WTC11 (cell line): ENCODE measurements around the gene SLC16A10.

Source experiments
- ATF3 ChIP-seq: sonication (generic); formaldehyde crosslinking; conservative IDR thresholded peaks from 2 replicates; pipeline ENCODE4 v1.8.1; 2022; ENCODE audit warnings: mild to moderate bottlenecking, missing genetic modification reagents
- ZNF416 ChIP-seq: fragments of 250-450 bp; sonication (Bioruptor Pico); IDR thresholded peaks from 2 replicates; pipeline ENCODE4 v1.9.0; 2021; ENCODE audit warnings: mild to moderate bottlenecking, inconsistent platforms
- TF ChIP-seq, protein P1 (sequence below): fragments of 200-600 bp; IDR thresholded peaks from 2 replicates; pipeline ENCODE4 v1.8.0; 2022; ENCODE audit warnings: antibody characterized with exemption

DNA sequence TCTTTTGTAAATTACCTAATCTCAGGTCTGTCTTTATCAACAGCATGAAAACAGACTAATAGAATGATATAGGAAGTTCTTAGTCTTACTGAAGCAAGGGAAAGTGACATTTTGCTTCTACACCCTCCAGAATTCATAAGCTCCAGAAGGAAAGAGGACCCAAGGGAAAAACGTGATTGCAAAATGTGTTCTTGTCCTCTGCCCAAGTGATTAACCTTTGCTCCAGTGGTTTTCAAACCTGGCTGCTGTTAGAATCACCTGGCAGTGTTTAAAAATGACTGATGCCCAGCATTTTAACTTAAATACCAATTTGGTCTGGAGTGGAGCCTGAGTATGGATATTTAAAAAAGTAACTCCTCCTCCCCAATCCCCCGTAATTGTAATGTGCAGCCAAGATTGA lies 191.4 kb downstream of the SLC16A10 start:
- no peak for TF ChIP-seq ATF3 (CRISPR knock-in tag)
- no peak for TF ChIP-seq ZNF416 (CRISPR knock-in tag)
- TF ChIP-seq, protein P1, sequence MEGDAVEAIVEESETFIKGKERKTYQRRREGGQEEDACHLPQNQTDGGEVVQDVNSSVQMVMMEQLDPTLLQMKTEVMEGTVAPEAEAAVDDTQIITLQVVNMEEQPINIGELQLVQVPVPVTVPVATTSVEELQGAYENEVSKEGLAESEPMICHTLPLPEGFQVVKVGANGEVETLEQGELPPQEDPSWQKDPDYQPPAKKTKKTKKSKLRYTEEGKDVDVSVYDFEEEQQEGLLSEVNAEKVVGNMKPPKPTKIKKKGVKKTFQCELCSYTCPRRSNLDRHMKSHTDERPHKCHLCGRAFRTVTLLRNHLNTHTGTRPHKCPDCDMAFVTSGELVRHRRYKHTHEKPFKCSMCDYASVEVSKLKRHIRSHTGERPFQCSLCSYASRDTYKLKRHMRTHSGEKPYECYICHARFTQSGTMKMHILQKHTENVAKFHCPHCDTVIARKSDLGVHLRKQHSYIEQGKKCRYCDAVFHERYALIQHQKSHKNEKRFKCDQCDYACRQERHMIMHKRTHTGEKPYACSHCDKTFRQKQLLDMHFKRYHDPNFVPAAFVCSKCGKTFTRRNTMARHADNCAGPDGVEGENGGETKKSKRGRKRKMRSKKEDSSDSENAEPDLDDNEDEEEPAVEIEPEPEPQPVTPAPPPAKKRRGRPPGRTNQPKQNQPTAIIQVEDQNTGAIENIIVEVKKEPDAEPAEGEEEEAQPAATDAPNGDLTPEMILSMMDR = no peak
